Measurements from ENCODE around the gene LRP1.

LRP1 gene

GRCh38 chr12:57095440-57095839, 32.8 kb upstream of the LRP1 start:
- TF ChIP-seq FOXP2 (optimal IDR thresholded peaks at IDR 0.05; ENCODE audit: borderline replicate concordance, extremely low read depth, extremely low read length, insufficient read depth) (no peak), SIN3A (IDR thresholded peaks at IDR 0.05; ENCODE audit: borderline replicate concordance, insufficient read depth, low read length) (no peak), POLR2AphosphoS5 (IDR thresholded peaks at IDR 0.05; ENCODE audit: low read depth, low read length) (no peak), TAF1 (IDR thresholded peaks at IDR 0.05; ENCODE audit: borderline replicate concordance, insufficient read depth, low read length) (no peak)
- TF ChIP-seq, protein P1, sequence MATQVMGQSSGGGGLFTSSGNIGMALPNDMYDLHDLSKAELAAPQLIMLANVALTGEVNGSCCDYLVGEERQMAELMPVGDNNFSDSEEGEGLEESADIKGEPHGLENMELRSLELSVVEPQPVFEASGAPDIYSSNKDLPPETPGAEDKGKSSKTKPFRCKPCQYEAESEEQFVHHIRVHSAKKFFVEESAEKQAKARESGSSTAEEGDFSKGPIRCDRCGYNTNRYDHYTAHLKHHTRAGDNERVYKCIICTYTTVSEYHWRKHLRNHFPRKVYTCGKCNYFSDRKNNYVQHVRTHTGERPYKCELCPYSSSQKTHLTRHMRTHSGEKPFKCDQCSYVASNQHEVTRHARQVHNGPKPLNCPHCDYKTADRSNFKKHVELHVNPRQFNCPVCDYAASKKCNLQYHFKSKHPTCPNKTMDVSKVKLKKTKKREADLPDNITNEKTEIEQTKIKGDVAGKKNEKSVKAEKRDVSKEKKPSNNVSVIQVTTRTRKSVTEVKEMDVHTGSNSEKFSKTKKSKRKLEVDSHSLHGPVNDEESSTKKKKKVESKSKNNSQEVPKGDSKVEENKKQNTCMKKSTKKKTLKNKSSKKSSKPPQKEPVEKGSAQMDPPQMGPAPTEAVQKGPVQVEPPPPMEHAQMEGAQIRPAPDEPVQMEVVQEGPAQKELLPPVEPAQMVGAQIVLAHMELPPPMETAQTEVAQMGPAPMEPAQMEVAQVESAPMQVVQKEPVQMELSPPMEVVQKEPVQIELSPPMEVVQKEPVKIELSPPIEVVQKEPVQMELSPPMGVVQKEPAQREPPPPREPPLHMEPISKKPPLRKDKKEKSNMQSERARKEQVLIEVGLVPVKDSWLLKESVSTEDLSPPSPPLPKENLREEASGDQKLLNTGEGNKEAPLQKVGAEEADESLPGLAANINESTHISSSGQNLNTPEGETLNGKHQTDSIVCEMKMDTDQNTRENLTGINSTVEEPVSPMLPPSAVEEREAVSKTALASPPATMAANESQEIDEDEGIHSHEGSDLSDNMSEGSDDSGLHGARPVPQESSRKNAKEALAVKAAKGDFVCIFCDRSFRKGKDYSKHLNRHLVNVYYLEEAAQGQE (IDR thresholded peaks at IDR 0.05; ENCODE audit: insufficient read depth in 1 of 2, low read depth in 2 of 2, low read length in 2 of 2) = no peak

- TF ChIP-seq POLR2AphosphoS5 (IDR thresholded peaks at IDR 0.05; ENCODE audit: low read depth, low read length) (no peak), TAF1 (IDR thresholded peaks at IDR 0.05; ENCODE audit: borderline replicate concordance, insufficient read depth, low read length) (no peak), FOXP2 (optimal IDR thresholded peaks at IDR 0.05; ENCODE audit: borderline replicate concordance, extremely low read depth, extremely low read length, insufficient read depth) (no peak), SIN3A (IDR thresholded peaks at IDR 0.05; ENCODE audit: borderline replicate concordance, insufficient read depth, low read length) (no peak)
- TF ChIP-seq, protein P1 (IDR thresholded peaks at IDR 0.05; ENCODE audit: insufficient read depth in 1 of 2, low read depth in 2 of 2, low read length in 2 of 2) = no peak
These were observed 32.1 kb upstream of the LRP1 start for GRCh38 chr12:57096099-57096572.

- TF ChIP-seq TAF1 (IDR thresholded peaks at IDR 0.05; ENCODE audit: borderline replicate concordance, insufficient read depth, low read length) = no peak
- TF ChIP-seq SIN3A (IDR thresholded peaks at IDR 0.05; ENCODE audit: borderline replicate concordance, insufficient read depth, low read length) = no peak
- no peak for TF ChIP-seq FOXP2 (optimal IDR thresholded peaks at IDR 0.05; ENCODE audit: borderline replicate concordance, extremely low read depth, extremely low read length, insufficient read depth)
- TF ChIP-seq, protein P1 (IDR thresholded peaks at IDR 0.05; ENCODE audit: insufficient read depth in 1 of 2, low read depth in 2 of 2, low read length in 2 of 2) = no peak
- no peak for TF ChIP-seq POLR2AphosphoS5 (IDR thresholded peaks at IDR 0.05; ENCODE audit: low read depth, low read length)
These were observed 31.3 kb upstream of the LRP1 start for GRCh38 chr12:57096748-57097553.

DNA sequence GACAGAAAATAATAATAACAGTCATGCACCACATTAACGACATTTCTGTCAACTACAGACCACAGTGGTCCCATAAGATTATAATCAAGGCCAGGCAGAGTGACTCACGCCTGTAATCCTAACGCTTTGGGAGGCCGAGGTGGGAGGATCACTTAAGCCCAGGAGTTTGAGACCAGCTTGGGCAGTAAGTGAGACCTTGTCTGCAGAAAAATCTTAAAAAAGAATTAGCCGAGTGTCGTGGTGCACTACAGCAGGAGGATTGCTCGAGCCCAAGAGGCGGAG, 30.8 kb upstream of the LRP1 start:
- no peak for TF ChIP-seq FOXP2 (optimal IDR thresholded peaks at IDR 0.05; ENCODE audit: borderline replicate concordance, extremely low read depth, extremely low read length, insufficient read depth)
- no peak for TF ChIP-seq SIN3A (IDR thresholded peaks at IDR 0.05; ENCODE audit: borderline replicate concordance, insufficient read depth, low read length)
- TF ChIP-seq POLR2AphosphoS5 (IDR thresholded peaks at IDR 0.05; ENCODE audit: low read depth, low read length) = no peak
- TF ChIP-seq TAF1 (IDR thresholded peaks at IDR 0.05; ENCODE audit: borderline replicate concordance, insufficient read depth, low read length) = no peak
- TF ChIP-seq, protein P1 (IDR thresholded peaks at IDR 0.05; ENCODE audit: insufficient read depth in 1 of 2, low read depth in 2 of 2, low read length in 2 of 2) = no peak

Measured in PFSK-1 (cell line).